H1 (cell line): ENCODE measurements around the gene ARL11. TPM values are rescaled to one million over a fixed set of nuclear protein-coding genes. Genes with fewer than 3 reads are reported as not detected.

Source experiments
- CTCF ChIA-PET: fragments of 300-600 bp; sonication (Branson Sonifier 250); formaldehyde crosslinking; loops from one replicate; lab custom pipeline; 2021; ENCODE audit not compliant: partially characterized antibody; lab: Charles Lee
- POLR2A ChIA-PET: fragments of 300-600 bp; sonication (Branson Sonifier 250); formaldehyde crosslinking; loops from one replicate; lab custom pipeline; 2021; ENCODE audit warnings: inconsistent platforms; ENCODE audit not compliant: partially characterized antibody; lab: Charles Lee
- DNase-seq, 2 experiments: peaks; one replicate each; pipeline versions ENCODE4 v3.0.0 to v3.0.0-alpha.2; 2010 to 2022; ENCODE audit warnings: low spot score in 2 of 2, low read depth in 1 of 2, mixed read lengths in 1 of 2
- FAIRE-seq: peaks from 2 replicates; lab custom pipeline; 2011; peaks lifted over from hg19 to GRCh38; lab: Jason Lieb, UNC
- H2AFZ ChIP-seq: 2 replicates; pipeline ENCODE4 v1.8.1; 2012; ENCODE audit warnings: low read length, inconsistent platforms
- H2AK5ac ChIP-seq: 2 replicates; pipeline ENCODE4 v1.6.1; 2013; ENCODE audit warnings: low read depth, low read length
- H2BK120ac ChIP-seq: replicated peaks from 2 replicates; pipeline ENCODE3; 2013; ENCODE audit warnings: low read depth, low read length, inconsistent platforms
- H2BK12ac ChIP-seq: 2 replicates; pipeline ENCODE4 v1.6.1; 2013; ENCODE audit warnings: low read depth, low read length
- H2BK15ac ChIP-seq: 2 replicates; pipeline ENCODE4 v1.6.1; 2013; ENCODE audit warnings: low read length
- H2BK20ac ChIP-seq: 2 replicates; pipeline ENCODE4 v1.6.1; 2013; ENCODE audit warnings: low read length
- H2BK5ac ChIP-seq: 2 replicates; pipeline ENCODE4 v1.6.1; 2013; ENCODE audit warnings: low read depth, low read length
- H3K14ac ChIP-seq: 2 replicates; pipeline ENCODE4 v1.6.1; 2013; ENCODE audit warnings: inconsistent platforms; ENCODE audit not compliant: insufficient read length
- H3K18ac ChIP-seq: 2 replicates; pipeline ENCODE4 v1.6.1; 2013; ENCODE audit warnings: low read length; ENCODE audit errors: extremely low read depth
- H3K23ac ChIP-seq: 2 replicates; pipeline ENCODE4 v1.6.1; 2013; ENCODE audit warnings: inconsistent platforms; ENCODE audit not compliant: insufficient read length
- H3K23me2 ChIP-seq: 2 replicates; pipeline ENCODE4 v1.6.1; 2013; ENCODE audit warnings: low read depth, low read length
- H3K27ac ChIP-seq: 2 replicates; pipeline ENCODE4 v1.6.1; 2011; ENCODE audit warnings: low read depth, low read length, inconsistent platforms
- H3K27me3 ChIP-seq, 4 experiments: replicated peaks in 1 of 4; 1 replicate in 1 of 4; 2 replicates in 3 of 4; pipeline versions ENCODE4 v1.6.1 to v1.8.1; 2011 to 2013; ENCODE audit warnings: low read length in 3 of 4, mild to moderate bottlenecking in 3 of 4, inconsistent platforms in 2 of 4, mixed read lengths in 2 of 4, moderate library complexity in 1 of 4; ENCODE audit not compliant: control insufficient read depth in 3 of 4, insufficient read depth in 3 of 4; ENCODE audit errors: extremely low read depth in 1 of 4
- H3K36me3 ChIP-seq, 4 experiments: 2 replicates each; pipeline versions ENCODE4 v1.6.1 to v1.8.1; 2011 to 2013; ENCODE audit warnings: mild to moderate bottlenecking in 4 of 4, low read length in 3 of 4, moderate library complexity in 2 of 4, control low read depth in 1 of 4, inconsistent platforms in 1 of 4; ENCODE audit not compliant: insufficient read depth in 4 of 4, control insufficient read depth in 2 of 4
- H3K4ac ChIP-seq: replicated peaks from 2 replicates; pipeline ENCODE3; 2013; ENCODE audit warnings: low read length, low read depth, mixed read lengths, inconsistent platforms; ENCODE audit not compliant: insufficient read length
- H3K4me1 ChIP-seq, 4 experiments: replicated peaks in 1 of 4; 1 replicate in 1 of 4; 2 replicates in 3 of 4; pipeline versions ENCODE4 v1.6.1 to v1.8.1; 2011 to 2013; ENCODE audit warnings: low read length in 3 of 4, inconsistent platforms in 2 of 4, mixed read lengths in 1 of 4; ENCODE audit not compliant: insufficient read depth in 4 of 4, control insufficient read depth in 3 of 4
- H3K4me2 ChIP-seq, 2 experiments: 2 replicates each; pipeline versions ENCODE4 v1.6.1 to v1.8.1; 2011 to 2013; ENCODE audit warnings: low read depth in 2 of 2, low read length in 2 of 2, control low read depth in 1 of 2, inconsistent platforms in 1 of 2, mild to moderate bottlenecking in 1 of 2; ENCODE audit not compliant: insufficient read depth in 1 of 2
- H3K4me3 ChIP-seq, 4 experiments: fragments of 200-600, 300-600 bp in 1 of 4; sonication (generic), shearing (Covaris generic), sonication (Bioruptor Twin) in 1 of 4; 2 replicates each; pipeline versions ENCODE4 v1.5.1 to v1.8.1; 2011 to 2016; ENCODE audit warnings: low read length in 4 of 4, low read depth in 3 of 4, control low read depth in 2 of 4, inconsistent platforms in 2 of 4, mild to moderate bottlenecking in 2 of 4, mixed read lengths in 1 of 4, moderate library complexity in 1 of 4; ENCODE audit not compliant: insufficient read depth in 2 of 4; ENCODE audit errors: extremely low read depth in 1 of 4
- H3K56ac ChIP-seq: replicated peaks from 2 replicates; pipeline ENCODE3; 2013; ENCODE audit warnings: low read depth, mild to moderate bottlenecking, mixed read lengths, low read length, inconsistent platforms; ENCODE audit not compliant: insufficient read length
- H3K79me1 ChIP-seq: 2 replicates; pipeline ENCODE4 v1.6.1; 2013; ENCODE audit warnings: low read depth, low read length, control low read depth
- H3K79me2 ChIP-seq, 2 experiments: 2 replicates each; pipeline versions ENCODE4 v1.6.1 to v1.8.1; 2012 to 2013; ENCODE audit warnings: low read length in 2 of 2, mild to moderate bottlenecking in 2 of 2, inconsistent platforms in 1 of 2; ENCODE audit not compliant: insufficient read depth in 2 of 2, control insufficient read depth in 1 of 2
- H3K9ac ChIP-seq, 4 experiments: replicated peaks in 1 of 4; 1 replicate in 1 of 4; 2 replicates in 3 of 4; pipeline versions ENCODE4 v1.6.1 to v1.8.1; 2011 to 2013; ENCODE audit warnings: low read depth in 3 of 4, low read length in 3 of 4, control low read depth in 2 of 4, mild to moderate bottlenecking in 2 of 4, moderate library complexity in 2 of 4, inconsistent platforms in 1 of 4; ENCODE audit errors: extremely low read depth in 1 of 4
- H3K9me3 ChIP-seq, 2 experiments: 2 replicates each; pipeline versions ENCODE4 v1.6.1 to v1.8.1; 2012 to 2013; ENCODE audit warnings: mild to moderate bottlenecking in 2 of 2, moderate library complexity in 2 of 2, control low read depth in 1 of 2, inconsistent platforms in 1 of 2, low read depth in 1 of 2, low read length in 1 of 2, mixed read lengths in 1 of 2; ENCODE audit not compliant: insufficient read depth in 2 of 2
- H4K20me1 ChIP-seq, 2 experiments: replicated peaks in 1 of 2; 2 replicates each; pipeline versions ENCODE3 to v1.8.1; 2011 to 2013; ENCODE audit warnings: inconsistent platforms in 2 of 2, low read length in 2 of 2, mild to moderate bottlenecking in 1 of 2; ENCODE audit not compliant: insufficient read depth in 2 of 2, control insufficient read depth in 1 of 2
- H4K5ac ChIP-seq: 2 replicates; pipeline ENCODE4 v1.6.1; 2013; ENCODE audit warnings: low read length, low read depth, mixed read lengths, inconsistent platforms; ENCODE audit not compliant: insufficient read length
- H4K8ac ChIP-seq: 2 replicates; pipeline ENCODE4 v1.8.0; 2013; ENCODE audit warnings: mild to moderate bottlenecking, moderate library complexity, low read length, inconsistent platforms; ENCODE audit not compliant: insufficient read depth; ENCODE audit errors: extremely low read depth
- H4K91ac ChIP-seq: replicated peaks from 2 replicates; pipeline ENCODE3; 2013; ENCODE audit warnings: low read length, mixed read lengths, inconsistent platforms; ENCODE audit not compliant: insufficient read length
- CREB1 ChIP-seq: IDR thresholded peaks from 2 replicates; pipeline ENCODE4 v1.6.1; 2012; ENCODE audit warnings: inconsistent platforms
- WGBS, 2 experiments: shearing (Covaris generic) in 1 of 2; methylation state at CpG; one replicate each; pipeline versions ENCODE4 v1.1.6 to v1.1.7; 2013 to 2015; ENCODE audit warnings: low lambda C conversion rate in 2 of 2, mixed read lengths in 2 of 2, inconsistent platforms in 1 of 2, low coverage in 1 of 2, missing lambda C conversion rate in 1 of 2; ENCODE audit not compliant: insufficient replicate concordance in 2 of 2, insufficient coverage in 1 of 2, insufficient read length in 1 of 2; ENCODE audit errors: extremely low coverage in 1 of 2, missing lambda C conversion rate in 1 of 2; 5-methylcytosine and 5-hydroxymethylcytosine counted together
- polyA plus RNA-seq, 7 experiments: library from polyadenylated mRNA; depleted of rRNA in 3 of 7; stranded (reverse) in 5 of 7; unstranded in 2 of 7; fragments of >200 nt in 5 of 7; fragments of 200-250 nt in 2 of 7; gene quantifications; 1 replicate in 5 of 7; 2 replicates in 1 of 7; 4 replicates in 1 of 7; pipeline versions ENCODE4 v1.2.1 to v1.2.3, GENCODE V29; 2011 to 2013; ENCODE audit warnings: missing spikeins in 2 of 7, mixed read lengths in 2 of 7
- total RNA-seq: library from RNA; stranded (reverse); fragmentation: NEBNext Ultra II Directional; extraction: Animal tissue kit (Norgen Biotek cat#: 25700); gene quantifications from 2 replicates; pipeline ENCODE4 v1.2.1, GENCODE V29; 2021

The ARL11 gene
- total and polyA plus RNA-seq, 2 of the 8 experiments (the other 6 are each of a cell fraction or from before 2014, with no cell fraction given), result 0.45 to 0.52 TPM

DNA sequence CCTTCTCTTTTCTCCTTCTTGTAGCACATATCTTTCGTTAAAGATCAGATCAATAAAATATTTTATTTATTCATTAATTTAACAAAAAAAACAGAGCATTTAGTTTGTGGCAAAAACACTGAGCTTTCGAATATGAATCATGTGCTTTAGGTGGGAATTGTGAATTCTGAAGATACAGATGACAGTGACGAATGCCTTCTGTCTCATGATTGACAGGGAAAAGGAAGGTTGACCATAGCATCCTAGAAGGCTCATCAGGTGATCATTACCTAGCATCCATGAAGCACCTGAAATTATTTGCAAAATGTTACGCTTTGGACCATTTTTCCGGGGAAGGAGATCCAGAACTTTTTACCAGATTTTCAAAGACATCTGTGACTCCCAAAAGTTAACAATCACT lies 3.8 kb downstream of the ARL11 start:
- no peaks in the 10 kb centered on the region for H3K9me3 ChIP-seq
- H2AFZ ChIP-seq, result no peak overlapping the region
- H3K4me2 ChIP-seq, result no peak overlapping the region
- POLR2A ChIA-PET, result interaction anchor here (0.7 to 1.1 kb wide), 3 partner anchors 13 to 382 kb away, joined by 3 to 5 read pairs (median 3); partner anchors contain the start of gene EBPL
- H4K20me1 ChIP-seq, result no peaks in the 10 kb centered on the region
- WGBS, 2 experiments, result 88 to 100% methylated on average over 1 to 5 of the region's 5 CpGs
- no peak for DNase-seq
- no peak overlapping the region for H2BK12ac ChIP-seq
- H3K23me2 ChIP-seq, result no peaks in the 10 kb centered on the region; the same call in 1 of the 2 replicates
- H2BK20ac ChIP-seq, result no peak overlapping the region
- H3K4me1 ChIP-seq, result peaks cover 8 to 14% (median 9%) of the 10 kb centered on the region in 4 experiments
- no peaks in the 10 kb centered on the region for H3K36me3 ChIP-seq
- H2BK120ac ChIP-seq, result no peak overlapping the region
- H4K91ac ChIP-seq, result no peak overlapping the region
- no peak overlapping the region for H2BK5ac ChIP-seq
- H2AK5ac ChIP-seq, result no peak overlapping the region
- H3K14ac ChIP-seq, result no peak overlapping the region
- no peak overlapping the region for H3K4ac ChIP-seq
- H3K27me3 ChIP-seq, result no peaks in the 10 kb centered on the region
- H3K56ac ChIP-seq, result no peak overlapping the region
- H3K23ac ChIP-seq, result no peak overlapping the region
- H3K79me2 ChIP-seq, result no peaks in the 10 kb centered on the region
- no peak overlapping the region for H3K4me3 ChIP-seq
- H3K79me1 ChIP-seq, result no peaks in the 10 kb centered on the region
- no peak overlapping the region for H3K9ac ChIP-seq
- H4K5ac ChIP-seq, result no peak overlapping the region
- H3K18ac ChIP-seq, result no peak overlapping the region
- no peak for FAIRE-seq
- CTCF ChIA-PET, result interaction anchor here (0.7 to 1.1 kb wide), 3 partner anchors 74 to 385 kb away, joined by 4 read pairs; no protein-coding TSS in a partner anchor
- no peak overlapping the region for H2BK15ac ChIP-seq
- no peak overlapping the region for H4K8ac ChIP-seq
- no peak overlapping the region for H3K27ac ChIP-seq
- TF ChIP-seq CREB1, result no peak
- TF ChIP-seq, all 59 proteins: peak for 0
